C4-2B (cell line): ENCODE data around the gene HACD4.
"Not testable (repeated sequence)": the region's sequence is repeated elsewhere in the genome, so short reads cannot be mapped to it uniquely, and the experiment has no call there.

Experiments
- H3K27ac ChIP-seq: fragments of 450-650 bp; 2 replicates; pipeline ENCODE4 v1.5.1; 2017
- CTCF ChIP-seq: fragments of 450-650 bp; conservative IDR thresholded peaks from 2 replicates; pipeline ENCODE4 v1.5.1; 2017; ENCODE audit warnings: mild to moderate bottlenecking
- ZFX ChIP-seq: fragments of 450-650 bp; IDR thresholded peaks from 2 replicates; pipeline ENCODE4 v1.6.1; 2017

HACD4 gene

GRCh38 chr9:20987521-20987920 lies 43.9 kb downstream of the HACD4 start:
- H3K27ac ChIP-seq, result no peak overlapping the region

GRCh38 chr9:20985851-20986600 lies 45.4 kb downstream of the HACD4 start:
- TF ChIP-seq ZFX (no peak), CTCF (no peak)
- H3K27ac ChIP-seq, result no peak overlapping the region

More at GRCh38 chr9:20987521-20987920, 43.9 kb downstream of the HACD4 start:
- no peak for TF ChIP-seq ZFX
- TF ChIP-seq CTCF, result no peak

- TF ChIP-seq CTCF (no peak), ZFX (no peak)
- no peak overlapping the region for H3K27ac ChIP-seq
These were observed 46.9 kb downstream of the HACD4 start for GRCh38 chr9:20984506-20984905.

- H3K27ac ChIP-seq, result no peak overlapping the region
- TF ChIP-seq ZFX (no peak), CTCF (no peak)
These were observed 50.0 kb downstream of the HACD4 start for GRCh38 chr9:20981486-20981885.

GRCh38 chr9:20980832-20981455 lies 50.5 kb downstream of the HACD4 start:
- H3K27ac ChIP-seq, result no peak overlapping the region
- TF ChIP-seq CTCF (no peak), ZFX (no peak)

- no peak for TF ChIP-seq ZFX
- no peak for TF ChIP-seq CTCF
- no peak overlapping the region for H3K27ac ChIP-seq
These were observed 53.2 kb downstream of the HACD4 start for GRCh38 chr9:20978249-20978648.

GRCh38 chr9:20974191-20974938 lies 57.1 kb downstream of the HACD4 start:
- H3K27ac ChIP-seq, result not testable (repeated sequence)

GRCh38 chr9:20973246-20973947 lies 58.0 kb downstream of the HACD4 start:
- H3K27ac ChIP-seq, result not testable (repeated sequence)
